ENCODE measurements around the gene GOLIM4.

GRCh38 chr3:168040607-168041208 lies 55.0 kb downstream of the GOLIM4 start:
- TF ChIP-seq POLR2AphosphoS5 (IDR thresholded peaks at IDR 0.05; ENCODE audit: low read depth, low read length) = no peak
- no peak for TF ChIP-seq POLR2A (IDR thresholded peaks at IDR 0.05; ENCODE audit: low read depth, low read length)
- TF ChIP-seq SPI1 (IDR thresholded peaks at IDR 0.05; ENCODE audit: low read depth, low read length) = no peak

Data from GM12891 (cell line).